Ishikawa (cell line): ENCODE data around the gene RAPGEF6.

Source experiments
- CEBPB ChIP-seq: IDR thresholded peaks from 2 replicates; pipeline ENCODE4 v1.6.1; 2012
- EP300 ChIP-seq: IDR thresholded peaks from 2 replicates; pipeline ENCODE4 v1.6.1; 2012; ENCODE audit warnings: borderline replicate concordance
- MAX ChIP-seq: IDR thresholded peaks from 2 replicates; pipeline ENCODE4 v1.6.1; 2012
- RAD21 ChIP-seq: IDR thresholded peaks from 2 replicates; pipeline ENCODE4 v1.6.1; 2012; ENCODE audit warnings: low read depth
- REST ChIP-seq: IDR thresholded peaks from 2 replicates; pipeline ENCODE4 v1.6.1; 2012; ENCODE audit warnings: low read depth, mild to moderate bottlenecking
- TAF1 ChIP-seq: IDR thresholded peaks from 2 replicates; pipeline ENCODE4 v1.6.1; 2012; ENCODE audit warnings: low read depth, mild to moderate bottlenecking
- YY1 ChIP-seq: IDR thresholded peaks from 2 replicates; pipeline ENCODE4 v1.6.1; 2012; ENCODE audit warnings: low read depth

GRCh38 chr5:131587541-131587940 lies 47.5 kb downstream of the RAPGEF6 start:
- TF ChIP-seq REST (no peak), CEBPB (no peak), RAD21 (no peak), EP300 (no peak), TAF1 (no peak), MAX (no peak), YY1 (no peak)
